GM12874 (cell line): ENCODE results near the gene RPL13A.

Source experiments
- TF ChIP-seq, protein P1 (sequence below): IDR thresholded peaks from 2 replicates; pipeline ENCODE4 v1.5.1; 2011; ENCODE audit warnings: low read depth, mild to moderate bottlenecking, control low read depth, low read length, moderate library complexity; ENCODE audit not compliant: insufficient read depth

Gene RPL13A

DNA sequence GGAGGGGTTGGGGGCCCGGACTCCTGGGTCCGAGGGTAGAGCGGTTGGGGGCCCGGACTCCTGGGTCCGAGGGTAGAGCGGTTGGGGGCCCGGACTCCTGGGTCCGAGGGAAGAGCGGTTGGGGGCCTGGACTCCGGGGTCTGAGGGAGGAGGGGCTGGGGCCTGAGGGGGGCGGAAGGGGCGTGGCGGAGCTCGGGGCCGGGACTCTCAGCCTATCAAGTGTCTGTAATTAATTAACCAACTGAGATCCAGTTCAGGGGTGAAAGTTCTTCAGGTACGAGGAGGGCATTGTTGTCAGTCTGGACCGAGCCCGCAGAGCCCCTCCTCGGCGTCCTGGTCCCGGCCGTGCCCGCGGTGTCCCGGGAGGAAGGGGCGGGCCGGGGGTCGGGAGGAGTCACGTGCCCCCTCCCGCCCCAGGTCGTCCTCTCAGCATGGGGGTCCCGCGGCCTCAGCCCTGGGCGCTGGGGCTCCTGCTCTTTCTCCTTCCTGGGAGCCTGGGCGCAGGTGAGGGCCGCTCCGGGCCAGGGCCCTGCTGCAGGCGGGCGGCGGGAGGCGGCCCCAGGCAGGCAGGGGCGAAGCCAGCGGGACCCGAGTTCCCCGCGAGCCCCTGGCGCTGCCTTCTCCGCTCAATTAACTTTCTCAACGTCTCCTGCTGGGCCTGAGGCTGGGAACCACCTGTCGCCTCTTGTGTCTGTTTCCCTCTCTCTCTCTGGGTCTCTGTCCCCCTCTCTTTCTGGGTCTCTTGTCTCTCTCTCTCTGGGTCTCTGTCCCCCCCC is 25.8 kb downstream of the RPL13A start:
- TF ChIP-seq, protein P1, sequence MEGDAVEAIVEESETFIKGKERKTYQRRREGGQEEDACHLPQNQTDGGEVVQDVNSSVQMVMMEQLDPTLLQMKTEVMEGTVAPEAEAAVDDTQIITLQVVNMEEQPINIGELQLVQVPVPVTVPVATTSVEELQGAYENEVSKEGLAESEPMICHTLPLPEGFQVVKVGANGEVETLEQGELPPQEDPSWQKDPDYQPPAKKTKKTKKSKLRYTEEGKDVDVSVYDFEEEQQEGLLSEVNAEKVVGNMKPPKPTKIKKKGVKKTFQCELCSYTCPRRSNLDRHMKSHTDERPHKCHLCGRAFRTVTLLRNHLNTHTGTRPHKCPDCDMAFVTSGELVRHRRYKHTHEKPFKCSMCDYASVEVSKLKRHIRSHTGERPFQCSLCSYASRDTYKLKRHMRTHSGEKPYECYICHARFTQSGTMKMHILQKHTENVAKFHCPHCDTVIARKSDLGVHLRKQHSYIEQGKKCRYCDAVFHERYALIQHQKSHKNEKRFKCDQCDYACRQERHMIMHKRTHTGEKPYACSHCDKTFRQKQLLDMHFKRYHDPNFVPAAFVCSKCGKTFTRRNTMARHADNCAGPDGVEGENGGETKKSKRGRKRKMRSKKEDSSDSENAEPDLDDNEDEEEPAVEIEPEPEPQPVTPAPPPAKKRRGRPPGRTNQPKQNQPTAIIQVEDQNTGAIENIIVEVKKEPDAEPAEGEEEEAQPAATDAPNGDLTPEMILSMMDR, result no peak

DNA sequence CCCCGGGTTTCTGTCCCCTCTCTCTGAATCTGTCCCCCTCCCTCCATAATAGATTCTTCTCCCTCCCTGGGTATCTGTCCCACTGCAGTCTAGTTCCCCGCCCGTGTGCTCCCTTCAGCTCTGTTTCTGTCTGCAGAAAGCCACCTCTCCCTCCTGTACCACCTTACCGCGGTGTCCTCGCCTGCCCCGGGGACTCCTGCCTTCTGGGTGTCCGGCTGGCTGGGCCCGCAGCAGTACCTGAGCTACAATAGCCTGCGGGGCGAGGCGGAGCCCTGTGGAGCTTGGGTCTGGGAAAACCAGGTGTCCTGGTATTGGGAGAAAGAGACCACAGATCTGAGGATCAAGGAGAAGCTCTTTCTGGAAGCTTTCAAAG is 26.3 kb downstream of the RPL13A start:
- TF ChIP-seq, protein P1, result no peak

DNA sequence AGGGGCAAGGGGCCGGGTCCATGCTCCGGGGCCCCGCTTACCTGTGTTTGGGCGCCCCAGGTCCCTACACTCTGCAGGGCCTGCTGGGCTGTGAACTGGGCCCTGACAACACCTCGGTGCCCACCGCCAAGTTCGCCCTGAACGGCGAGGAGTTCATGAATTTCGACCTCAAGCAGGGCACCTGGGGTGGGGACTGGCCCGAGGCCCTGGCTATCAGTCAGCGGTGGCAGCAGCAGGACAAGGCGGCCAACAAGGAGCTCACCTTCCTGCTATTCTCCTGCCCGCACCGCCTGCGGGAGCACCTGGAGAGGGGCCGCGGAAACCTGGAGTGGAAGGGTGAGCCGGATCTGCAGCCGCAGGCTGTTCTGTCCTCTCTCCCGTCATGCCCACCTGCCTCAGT is 26.7 kb downstream of the RPL13A start:
- TF ChIP-seq, protein P1, result no peak

DNA sequence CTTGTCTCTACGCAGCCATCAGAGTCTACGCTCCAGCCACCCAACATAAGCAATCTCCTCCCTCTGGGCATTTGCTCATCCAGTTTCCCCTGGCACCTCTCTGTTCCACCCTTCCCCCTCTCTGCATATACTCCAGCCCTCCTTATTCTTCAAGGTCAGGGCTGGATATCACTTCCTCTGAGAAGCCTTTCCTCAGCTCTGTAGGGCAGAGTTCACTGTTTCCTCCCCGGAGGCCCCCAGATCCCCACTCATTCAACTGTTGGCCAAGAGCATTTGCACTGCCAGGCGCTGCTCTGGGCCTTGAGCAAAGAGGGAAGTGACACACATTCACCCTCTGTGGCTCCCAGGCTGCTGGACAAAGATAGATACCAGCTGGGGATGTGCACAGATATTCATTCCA is 28.4 kb downstream of the RPL13A start:
- TF ChIP-seq, protein P1, result no peak

DNA sequence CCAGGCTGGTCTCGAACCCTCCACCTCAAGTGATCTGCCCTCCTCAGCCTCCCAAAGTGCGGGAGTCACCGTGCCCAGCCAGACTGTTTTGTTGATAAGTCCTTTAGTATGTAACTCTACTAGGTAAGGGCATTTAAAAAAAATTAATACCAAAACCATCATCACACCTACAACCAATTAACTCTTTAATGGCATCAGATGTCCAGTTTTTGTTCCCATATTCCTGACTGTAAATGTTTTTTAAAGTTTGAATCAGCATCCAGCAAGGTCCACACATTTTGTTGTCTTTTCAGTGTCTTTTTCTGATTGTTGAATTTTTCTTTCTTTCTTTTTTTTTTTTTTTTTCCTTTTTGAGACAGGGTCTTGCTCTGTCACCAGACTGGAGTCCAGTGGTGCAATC is 30.6 kb downstream of the RPL13A start:
- TF ChIP-seq, protein P1, result no peak

DNA sequence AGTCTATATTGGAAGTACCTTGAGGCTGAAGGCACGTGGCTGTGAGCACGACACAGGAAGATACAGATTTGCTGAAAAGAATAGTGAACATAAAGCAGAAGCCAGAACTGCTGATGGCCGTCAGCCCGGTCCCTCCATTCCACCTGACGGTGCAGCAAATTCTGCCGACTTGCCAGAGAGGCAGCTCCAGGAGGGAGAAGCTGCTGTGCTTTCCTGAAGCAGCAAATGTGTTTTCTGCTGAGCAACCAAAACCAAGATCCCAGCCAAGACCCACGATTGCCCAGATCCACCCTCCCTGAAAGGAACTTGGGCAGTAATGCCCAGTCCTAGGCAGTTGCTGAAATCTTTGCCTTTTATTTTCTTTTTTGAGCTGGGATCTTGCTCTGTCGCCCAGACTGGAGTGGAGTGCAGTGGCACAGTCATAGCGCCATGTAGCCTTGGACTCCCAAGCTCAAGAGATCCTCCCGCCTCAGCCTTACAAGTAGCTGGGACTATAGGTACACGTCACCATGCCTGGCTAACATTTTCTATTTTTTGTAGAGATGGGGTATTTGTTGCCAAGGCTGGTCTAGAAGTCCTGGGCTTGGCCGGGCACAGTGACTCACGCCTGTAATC is 33.4 kb downstream of the RPL13A start:
- TF ChIP-seq, protein P1, result no peak

DNA sequence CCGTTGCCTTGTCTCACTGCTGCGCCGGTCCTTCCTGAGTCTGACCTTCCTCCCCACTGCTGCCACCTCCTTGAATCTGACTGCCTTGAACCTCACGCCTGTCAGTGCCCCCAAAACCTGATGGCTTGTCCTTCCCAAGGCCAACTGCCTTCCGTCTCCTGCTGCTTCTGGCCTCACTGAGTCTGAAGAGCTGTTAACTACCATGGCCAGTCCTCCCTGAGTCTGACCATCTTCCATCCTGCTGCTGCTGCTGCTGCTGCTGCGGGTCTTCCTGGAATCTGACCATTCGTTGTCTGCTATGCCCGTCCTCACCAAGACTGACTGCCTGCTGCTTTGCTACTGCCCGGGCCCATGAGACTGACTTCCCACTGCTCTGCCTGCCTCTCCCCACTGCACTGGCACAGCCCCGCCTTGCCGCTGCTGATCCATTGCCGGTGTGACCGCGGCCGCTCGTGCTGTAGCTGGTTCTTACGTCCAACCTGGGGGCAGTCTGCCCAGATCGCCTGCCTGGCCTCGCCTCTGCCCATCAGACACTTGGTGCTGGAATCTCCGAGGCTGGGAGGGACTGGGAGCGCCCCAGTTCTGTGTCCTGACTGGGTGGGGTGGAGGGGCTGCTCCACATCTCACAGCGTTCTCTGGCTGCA is 37.5 kb downstream of the RPL13A start:
- TF ChIP-seq, protein P1, result no peak
